Thoracic aorta (tissue), 2 donors: Measurements from ENCODE around the gene FKBP4. TPM values are rescaled to one million over a fixed set of nuclear protein-coding genes. Genes with fewer than 3 reads are reported as not detected.
"Not testable (repeated sequence)": the region's sequence is repeated elsewhere in the genome, so short reads cannot be mapped to it uniquely, and the experiment has no call there.

ENCODE experiments used
- ATAC-seq: fragments of 150-250 bp; one replicate; pipeline ENCODE4 v1.8.0; 2017; ENCODE audit warnings: low read depth; ENCODE audit not compliant: insufficient number of reproducible peaks, low FRiP score
- DNase-seq: peaks from one replicate; pipeline ENCODE4 v3.0.0-alpha.2; 2020; ENCODE audit warnings: low spot score
- H3K27ac ChIP-seq, 2 donors: fragments of 200-600 bp; sonication (generic); 1 replicate in 1 of 2; 2 replicates in 1 of 2; pipeline ENCODE4 v1.5.1; 2016; ENCODE audit warnings: mild to moderate bottlenecking in 2 of 2, moderate library complexity in 2 of 2
- H3K27me3 ChIP-seq: fragments of 200-600 bp; sonication (generic); replicated peaks from 2 replicates; pipeline ENCODE4 v1.6.0; 2016; ENCODE audit warnings: mild to moderate bottlenecking; ENCODE audit not compliant: insufficient read depth
- H3K36me3 ChIP-seq: fragments of 200-600 bp; sonication (generic); one replicate; pipeline ENCODE4 v1.5.1; 2016
- H3K4me1 ChIP-seq, 2 donors: fragments of 200-600 bp; sonication (generic); 1 replicate in 1 of 2; 2 replicates in 1 of 2; pipeline versions ENCODE4 v1.5.1 to v1.6.0; 2016; ENCODE audit warnings: low read depth in 2 of 2, mild to moderate bottlenecking in 1 of 2; ENCODE audit not compliant: control insufficient read depth in 1 of 2
- H3K4me3 ChIP-seq: fragments of 200-600 bp; sonication (generic); 2 replicates; pipeline ENCODE4 v1.5.1; 2016; ENCODE audit warnings: mild to moderate bottlenecking
- H3K9me3 ChIP-seq: fragments of 200-600 bp; sonication (generic); 2 replicates; pipeline ENCODE4 v1.5.1; 2016
- total RNA-seq, 2 donors: library from RNA; depleted of rRNA; stranded (reverse); fragments of >200 nt; gene quantifications; one replicate each; pipeline versions ENCODE4 v1.1.0 to v1.2.3, GENCODE V29; 2016
- TF ChIP-seq, protein P1 (sequence below): fragments of 200-600 bp; sonication (generic); IDR thresholded peaks from one replicate; pipeline ENCODE4 v1.5.1; 2019; ENCODE audit warnings: antibody characterized with exemption

Gene FKBP4
- total RNA-seq, 2 donors from 2014 or later: 26.6 to 30.5 TPM

DNA sequence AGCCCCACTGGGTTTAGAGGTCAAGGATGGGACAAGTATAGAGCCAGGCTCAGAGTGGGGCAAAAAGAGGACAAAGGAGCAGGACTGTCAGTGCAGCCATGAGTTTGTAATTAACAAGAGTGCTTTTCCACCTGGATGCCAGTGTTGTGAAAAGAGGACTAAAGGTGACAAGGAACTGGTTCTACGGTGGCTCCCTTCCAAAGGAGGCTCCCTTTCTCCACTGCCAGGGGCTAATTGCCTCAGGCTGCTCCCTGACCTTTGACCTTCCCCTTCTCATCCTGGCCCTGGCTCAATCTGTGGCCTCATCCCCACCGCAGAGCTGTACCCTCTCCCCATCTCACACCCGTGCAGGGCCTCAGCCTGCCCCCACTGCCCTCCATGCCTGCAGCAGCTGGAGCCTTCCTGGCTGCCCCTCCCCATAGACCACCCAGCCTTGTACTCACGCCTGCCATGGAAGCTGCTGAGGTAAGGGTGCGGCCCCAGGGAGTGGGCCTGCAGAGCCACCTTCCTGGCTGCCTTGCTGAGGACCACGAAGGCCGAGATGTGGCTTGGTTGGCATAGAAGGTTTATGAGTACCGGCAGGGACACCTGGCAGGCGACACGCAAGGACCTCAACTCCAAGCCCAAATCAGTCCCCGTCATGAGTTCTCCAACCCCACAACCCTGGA lies 24.8 kb upstream of the FKBP4 start:
- no peak for ATAC-seq
- Histone ChIP-seq H3K36me3 (no peaks in the 10 kb centered on the region), H3K9me3 (no peaks in the 10 kb centered on the region), H3K4me1 (no peaks in the 10 kb centered on the region), H3K4me3 (no peak overlapping the region), H3K27me3 (no peaks in the 10 kb centered on the region), H3K27ac (no peak overlapping the region)
- no peak for DNase-seq
- TF ChIP-seq, protein P1, sequence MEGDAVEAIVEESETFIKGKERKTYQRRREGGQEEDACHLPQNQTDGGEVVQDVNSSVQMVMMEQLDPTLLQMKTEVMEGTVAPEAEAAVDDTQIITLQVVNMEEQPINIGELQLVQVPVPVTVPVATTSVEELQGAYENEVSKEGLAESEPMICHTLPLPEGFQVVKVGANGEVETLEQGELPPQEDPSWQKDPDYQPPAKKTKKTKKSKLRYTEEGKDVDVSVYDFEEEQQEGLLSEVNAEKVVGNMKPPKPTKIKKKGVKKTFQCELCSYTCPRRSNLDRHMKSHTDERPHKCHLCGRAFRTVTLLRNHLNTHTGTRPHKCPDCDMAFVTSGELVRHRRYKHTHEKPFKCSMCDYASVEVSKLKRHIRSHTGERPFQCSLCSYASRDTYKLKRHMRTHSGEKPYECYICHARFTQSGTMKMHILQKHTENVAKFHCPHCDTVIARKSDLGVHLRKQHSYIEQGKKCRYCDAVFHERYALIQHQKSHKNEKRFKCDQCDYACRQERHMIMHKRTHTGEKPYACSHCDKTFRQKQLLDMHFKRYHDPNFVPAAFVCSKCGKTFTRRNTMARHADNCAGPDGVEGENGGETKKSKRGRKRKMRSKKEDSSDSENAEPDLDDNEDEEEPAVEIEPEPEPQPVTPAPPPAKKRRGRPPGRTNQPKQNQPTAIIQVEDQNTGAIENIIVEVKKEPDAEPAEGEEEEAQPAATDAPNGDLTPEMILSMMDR: no peak

DNA sequence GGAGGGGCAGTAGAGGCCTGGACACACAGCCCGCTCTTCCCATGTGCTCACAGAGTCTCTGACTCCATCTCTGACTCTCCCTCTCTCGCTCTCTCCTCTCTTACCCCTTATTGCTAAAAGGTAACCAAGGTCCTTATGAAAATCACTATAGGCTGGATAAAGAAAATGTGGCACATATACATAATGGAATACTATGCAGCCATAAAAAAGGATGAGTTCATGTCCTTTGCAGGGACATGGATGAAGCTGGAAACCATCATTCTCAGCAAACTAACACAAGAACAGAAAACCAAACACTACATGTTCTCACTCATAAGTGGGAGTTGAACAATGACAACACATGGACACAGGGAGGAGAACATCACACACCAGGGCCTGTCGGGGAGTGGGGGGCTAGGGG lies 24.2 kb upstream of the FKBP4 start:
- not testable (repeated sequence) for H3K9me3 ChIP-seq, H3K4me1 ChIP-seq, H3K27me3 ChIP-seq, DNase-seq, H3K36me3 ChIP-seq, H3K27ac ChIP-seq, ATAC-seq, H3K4me3 ChIP-seq

DNA sequence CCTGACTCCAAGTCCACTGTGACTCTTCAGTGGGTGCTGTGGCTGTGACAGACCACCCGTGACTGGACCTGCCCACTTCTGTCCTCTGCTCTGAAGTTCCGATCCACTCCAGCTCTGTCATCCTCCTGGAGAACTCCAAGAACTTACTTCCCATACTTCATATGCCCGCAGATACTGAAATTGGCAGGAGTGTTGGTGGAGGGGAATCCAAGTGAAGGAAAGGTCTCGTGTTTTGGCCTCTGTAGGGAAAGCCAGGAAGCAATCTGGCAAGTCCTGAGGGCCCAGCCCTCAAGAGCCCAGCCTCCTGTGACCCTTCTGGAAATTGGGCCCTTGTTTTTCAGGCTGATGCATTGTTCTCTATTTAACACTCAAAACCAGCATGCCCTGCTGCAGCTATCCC lies 22.4 kb upstream of the FKBP4 start:
- no peak overlapping the region for H3K4me3 ChIP-seq
- no peaks in the 10 kb centered on the region for H3K27me3 ChIP-seq
- no peaks in the 10 kb centered on the region for H3K9me3 ChIP-seq
- TF ChIP-seq, protein P1: no peak
- DNase-seq (no peak), ATAC-seq (no peak)
- H3K36me3 ChIP-seq: no peaks in the 10 kb centered on the region
- H3K4me1 ChIP-seq: no peaks in the 10 kb centered on the region
- H3K27ac ChIP-seq: no peak overlapping the region

DNA sequence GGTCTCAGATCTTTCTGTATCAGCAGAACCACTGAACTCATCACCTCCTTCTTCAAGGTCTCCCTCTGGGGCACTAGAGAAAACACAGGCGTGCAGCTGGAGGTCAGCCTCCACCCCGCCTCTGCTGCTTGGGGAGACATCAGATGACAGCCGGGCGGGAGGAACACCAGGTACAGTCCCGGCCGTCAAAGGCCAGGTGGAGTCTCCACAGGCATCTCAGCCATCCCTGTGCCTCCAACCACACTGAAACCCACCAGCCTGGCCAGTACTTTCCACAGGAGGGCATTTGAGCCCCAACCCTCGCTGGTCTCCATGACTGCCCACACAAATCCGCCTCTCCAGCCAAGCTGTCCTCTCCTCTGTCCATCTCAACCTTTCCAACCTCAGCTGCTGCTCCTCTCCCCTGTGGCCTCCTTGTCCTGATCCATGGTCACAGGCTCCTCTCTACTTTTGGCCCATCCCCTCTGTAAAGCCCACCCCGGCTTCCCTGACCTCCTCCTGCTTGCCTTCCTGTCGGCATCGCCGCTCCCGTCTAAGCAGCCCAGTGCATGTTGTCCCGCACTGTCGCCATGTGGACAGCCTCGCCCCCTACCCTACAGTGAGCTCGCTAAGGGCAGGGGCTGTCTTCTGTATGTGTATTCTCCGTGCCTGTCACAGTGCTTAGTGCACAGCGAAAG lies 21.4 kb upstream of the FKBP4 start:
- no peak for ATAC-seq
- no peaks in the 10 kb centered on the region for H3K27me3 ChIP-seq
- DNase-seq: no peak

DNA sequence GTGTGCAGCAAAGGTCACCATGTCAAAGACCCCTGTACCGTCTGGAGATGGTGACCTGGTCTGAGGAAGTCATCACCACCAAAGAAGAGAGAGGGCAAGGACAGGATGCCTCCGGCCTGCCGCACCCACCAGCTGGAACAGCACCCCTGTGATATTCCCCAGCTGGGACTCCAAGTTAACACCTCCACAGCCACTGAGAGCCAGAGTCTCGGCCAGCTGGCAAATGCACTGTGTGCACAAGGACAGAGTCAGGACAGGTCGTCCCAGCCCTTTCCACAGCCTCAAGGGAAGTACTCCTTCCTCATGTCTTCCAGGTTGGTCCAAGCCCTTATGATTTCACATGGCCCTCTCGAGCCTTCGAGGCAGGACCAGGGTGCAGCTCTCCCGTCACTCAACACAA lies 19.3 kb upstream of the FKBP4 start:
- Histone ChIP-seq H3K27ac (no peak overlapping the region), H3K4me3 (no peak overlapping the region), H3K4me1 (no peaks in the 10 kb centered on the region), H3K9me3 (no peaks in the 10 kb centered on the region), H3K36me3 (no peaks in the 10 kb centered on the region), H3K27me3 (no peaks in the 10 kb centered on the region)
- DNase-seq (no peak), ATAC-seq (no peak)
- TF ChIP-seq, protein P1: no peak

More for the DNA sequence above, 21.4 kb upstream of the FKBP4 start:
- Histone ChIP-seq H3K4me1 (no peaks in the 10 kb centered on the region), H3K27ac (no peak overlapping the region), H3K9me3 (no peaks in the 10 kb centered on the region), H3K4me3 (no peak overlapping the region), H3K36me3 (no peaks in the 10 kb centered on the region)
- TF ChIP-seq, protein P1: no peak
